ENCODE measurements around the gene LOXHD1. TPM values are rescaled to one million over a fixed set of nuclear protein-coding genes. Genes with fewer than 3 reads are reported as not detected.
A peak's percentile ranks its signal among the peaks of the same experiment; 100 is the strongest.

The LOXHD1 gene
- total RNA-seq, 1 donor from 2014 or later: not detected

- ATAC-seq (no peak), DNase-seq (ENCODE audit: low spot score) (no peak)
Observed at GRCh38 chr18:46627136-46627535, 29.9 kb downstream of the LOXHD1 start.

GRCh38 chr18:46625069-46625468 lies 32.0 kb downstream of the LOXHD1 start:
- DNase-seq (ENCODE audit: low spot score) (no peak), ATAC-seq (no peak)

GRCh38 chr18:46624127-46624526 lies 32.9 kb downstream of the LOXHD1 start:
- ATAC-seq (no peak), DNase-seq (ENCODE audit: low spot score) (no peak)

- DNase-seq (ENCODE audit: low spot score) (no peak), ATAC-seq (peak; percentile 41)
Observed at GRCh38 chr18:46623541-46623940, 33.5 kb downstream of the LOXHD1 start.

GRCh38 chr18:46622999-46623398 lies 34.0 kb downstream of the LOXHD1 start:
- ATAC-seq: peak; percentile 61

GRCh38 chr18:46622451-46622850 lies 34.6 kb downstream of the LOXHD1 start:
- DNase-seq (ENCODE audit: low spot score) (no peak), ATAC-seq (no peak)

More at GRCh38 chr18:46622999-46623398, 34.0 kb downstream of the LOXHD1 start:
- DNase-seq (ENCODE audit: low spot score): no peak

- DNase-seq (ENCODE audit: low spot score) (no peak), ATAC-seq (no peak)
Observed at GRCh38 chr18:46621871-46622270, 35.1 kb downstream of the LOXHD1 start.

GRCh38 chr18:46621111-46621766 lies 35.8 kb downstream of the LOXHD1 start:
- ATAC-seq (no peak), DNase-seq (ENCODE audit: low spot score) (no peak)

GRCh38 chr18:46619559-46619958 lies 37.5 kb downstream of the LOXHD1 start:
- ATAC-seq (no peak), DNase-seq (ENCODE audit: low spot score) (no peak)

- DNase-seq (ENCODE audit: low spot score): no peak
- no peak for ATAC-seq
Observed at GRCh38 chr18:46615720-46616119, 41.3 kb downstream of the LOXHD1 start.

- DNase-seq (ENCODE audit: low spot score) (no peak), ATAC-seq (no peak)
Observed at GRCh38 chr18:46609048-46609447, 48.0 kb downstream of the LOXHD1 start.

GRCh38 chr18:46607926-46608325 lies 49.1 kb downstream of the LOXHD1 start:
- DNase-seq (ENCODE audit: low spot score) (no peak), ATAC-seq (no peak)

GRCh38 chr18:46601141-46601805 lies 55.7 kb downstream of the LOXHD1 start:
- DNase-seq (ENCODE audit: low spot score) (no peak), ATAC-seq (no peak)

- DNase-seq (ENCODE audit: low spot score): no peak
- ATAC-seq: no peak
Observed at GRCh38 chr18:46596119-46596518, 60.9 kb downstream of the LOXHD1 start.

- DNase-seq (ENCODE audit: low spot score) (no peak), ATAC-seq (no peak)
Observed at GRCh38 chr18:46591783-46592391, 65.1 kb downstream of the LOXHD1 start.

- no peak for DNase-seq (ENCODE audit: low spot score)
Observed at GRCh38 chr18:46590103-46590502, 66.9 kb downstream of the LOXHD1 start.

GRCh38 chr18:46588971-46589660 lies 67.9 kb downstream of the LOXHD1 start:
- DNase-seq (ENCODE audit: low spot score) (no peak), ATAC-seq (no peak)

More at GRCh38 chr18:46590103-46590502, 66.9 kb downstream of the LOXHD1 start:
- no peak for ATAC-seq

- DNase-seq (ENCODE audit: low spot score) (no peak), ATAC-seq (no peak)
Observed at GRCh38 chr18:46587600-46587999, 69.4 kb downstream of the LOXHD1 start.

- ATAC-seq (no peak), DNase-seq (ENCODE audit: low spot score) (no peak)
Observed at GRCh38 chr18:46583711-46584110, 73.3 kb downstream of the LOXHD1 start.

GRCh38 chr18:46581648-46582047 lies 75.4 kb downstream of the LOXHD1 start:
- no peak for ATAC-seq

GRCh38 chr18:46578987-46579386 lies 78.0 kb downstream of the LOXHD1 start:
- ATAC-seq (no peak), DNase-seq (ENCODE audit: low spot score) (no peak)

More at GRCh38 chr18:46581648-46582047, 75.4 kb downstream of the LOXHD1 start:
- DNase-seq (ENCODE audit: low spot score): no peak
